DOHH2 (cell line): ENCODE measurements around the gene WASL.

ENCODE experiments used
- H3F3A ChIP-seq: fragments of 200-600 bp; sonication (generic), shearing (Covaris generic); 2 replicates; pipeline ENCODE4 v1.6.0; 2016; ENCODE audit warnings: antibody characterized with exemption, mild to moderate bottlenecking; ENCODE audit not compliant: control insufficient read depth, insufficient read depth
- H3K27ac ChIP-seq: fragments of 200-600 bp; sonication (generic); 2 replicates; pipeline ENCODE4 v1.5.1; 2014; ENCODE audit warnings: low read depth, mild to moderate bottlenecking, low read length, moderate library complexity
- H3K27me3 ChIP-seq: fragments of 200-600 bp; sonication (generic); 2 replicates; pipeline ENCODE4 v1.6.1; 2014; ENCODE audit warnings: mild to moderate bottlenecking, low read length, mixed read lengths; ENCODE audit not compliant: control insufficient read depth
- H3K36me3 ChIP-seq: fragments of 200-600 bp; sonication (generic); 2 replicates; pipeline ENCODE4 v1.6.1; 2014; ENCODE audit warnings: mild to moderate bottlenecking, low read length, moderate library complexity, mixed read lengths; ENCODE audit not compliant: control insufficient read depth
- H3K4me1 ChIP-seq: fragments of 200-600 bp; sonication (generic); 2 replicates; pipeline ENCODE4 v1.6.1; 2014; ENCODE audit warnings: mild to moderate bottlenecking, low read length, mixed read lengths; ENCODE audit not compliant: control insufficient read depth
- H3K4me2 ChIP-seq: fragments of 200-600 bp; sonication (generic); 2 replicates; pipeline ENCODE4 v1.6.0; 2014; ENCODE audit warnings: mild to moderate bottlenecking, low read length, moderate library complexity
- H3K4me3 ChIP-seq: fragments of 200-600 bp; sonication (generic); 2 replicates; pipeline ENCODE4 v1.5.1; 2014; ENCODE audit warnings: mild to moderate bottlenecking, low read length, mixed read lengths
- H3K79me2 ChIP-seq: fragments of 200-600 bp; sonication (generic); 2 replicates; pipeline ENCODE4 v1.6.1; 2014; ENCODE audit warnings: mild to moderate bottlenecking, low read length, mixed read lengths; ENCODE audit not compliant: control insufficient read depth
- H3K9me2 ChIP-seq: fragments of 200-600 bp; sonication (generic); replicated peaks from 2 replicates; pipeline ENCODE4 v1.6.1; 2014; ENCODE audit warnings: mild to moderate bottlenecking, low read length, mixed read lengths; ENCODE audit not compliant: control insufficient read depth
- H3K9me3 ChIP-seq: fragments of 200-600 bp; sonication (generic); 2 replicates; pipeline ENCODE4 v1.6.1; 2014; ENCODE audit warnings: antibody characterized with exemption, low read length, mixed read lengths; ENCODE audit not compliant: control insufficient read depth, insufficient read depth
- H4K20me1 ChIP-seq: fragments of 200-600 bp; sonication (generic); 2 replicates; pipeline ENCODE4 v1.6.0; 2014; ENCODE audit warnings: low read depth, mild to moderate bottlenecking, antibody characterized with exemption, low read length, moderate library complexity; ENCODE audit not compliant: control insufficient read depth, insufficient read depth
- CTCF ChIP-seq: fragments of 200-600 bp; sonication (generic); IDR thresholded peaks from one replicate; pipeline ENCODE4 v1.5.1; 2014; ENCODE audit warnings: antibody characterized with exemption, mild to moderate bottlenecking, low read depth, low read length; ENCODE audit not compliant: poor library complexity, severe bottlenecking
- EZH2phosphoT487 ChIP-seq: fragments of 200-600 bp; sonication (generic); IDR thresholded peaks from 2 replicates; pipeline ENCODE4 v1.6.1; 2017; ENCODE audit warnings: borderline replicate concordance, mild to moderate bottlenecking, antibody characterized with exemption, low read length, moderate library complexity, mixed read lengths

WASL gene

DNA sequence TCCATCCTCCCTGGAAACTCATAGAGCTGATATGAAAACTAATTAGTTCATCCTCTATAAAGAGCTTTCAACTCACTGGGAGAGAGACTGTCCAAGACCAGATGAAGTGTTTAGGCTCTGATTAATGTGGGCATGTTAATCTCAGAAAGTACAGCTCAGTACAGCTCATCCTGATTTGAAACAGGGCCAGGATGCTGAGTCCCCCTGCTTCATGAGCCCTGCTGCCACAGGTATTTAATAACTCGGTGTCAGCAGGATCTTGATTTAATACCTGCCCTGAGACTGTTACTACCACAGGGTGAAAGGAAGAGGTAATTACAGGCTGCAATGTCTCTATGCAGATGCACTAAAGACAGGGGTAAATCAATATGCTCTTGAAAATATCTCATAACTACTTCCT is 82.3 kb downstream of the WASL start:
- H3K4me3 ChIP-seq: no peak overlapping the region

DNA sequence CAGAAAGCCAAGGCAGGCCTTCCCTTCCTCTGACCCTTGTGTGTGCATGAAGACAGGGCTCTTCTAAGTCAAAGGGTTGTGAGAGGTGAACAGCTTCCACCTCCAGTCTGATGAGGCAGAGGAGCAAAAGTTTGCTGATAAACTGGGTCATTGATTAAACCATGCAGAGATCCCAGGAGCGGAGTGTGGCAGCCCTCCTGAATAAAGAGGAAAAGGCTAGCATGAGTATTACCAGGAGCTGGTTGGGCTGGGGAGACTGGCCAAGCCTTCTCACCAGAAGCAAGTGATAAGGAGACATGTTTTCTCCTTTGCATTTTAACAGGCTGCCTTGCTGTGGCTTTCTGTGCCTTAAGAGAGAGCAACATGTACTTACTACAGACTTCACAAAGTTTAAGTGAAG is 82.9 kb downstream of the WASL start:
- H3K27ac ChIP-seq: no peak overlapping the region
- no peaks in the 10 kb centered on the region for H3K9me3 ChIP-seq
- H3K4me3 ChIP-seq: no peak overlapping the region
- no peaks in the 10 kb centered on the region for H3K9me2 ChIP-seq
- H3K4me2 ChIP-seq: no peak overlapping the region
- H3F3A ChIP-seq: no peaks in the 10 kb centered on the region
- TF ChIP-seq CTCF: no peak
- TF ChIP-seq EZH2phosphoT487: no peak
- no peaks in the 10 kb centered on the region for H3K4me1 ChIP-seq
- H3K27me3 ChIP-seq: peaks cover 7% of the 10 kb centered on the region; the same call in 1 of the 2 replicates
- no peaks in the 10 kb centered on the region for H3K36me3 ChIP-seq
- H4K20me1 ChIP-seq: no peaks in the 10 kb centered on the region; the same call in 1 of the 2 replicates
- no peaks in the 10 kb centered on the region for H3K79me2 ChIP-seq

More for the DNA sequence above, 82.3 kb downstream of the WASL start:
- H3K4me2 ChIP-seq: no peak overlapping the region
- H3K4me1 ChIP-seq: no peaks in the 10 kb centered on the region
- no peak overlapping the region for H3K27ac ChIP-seq
- TF ChIP-seq CTCF: no peak
- TF ChIP-seq EZH2phosphoT487: no peak
- H3K79me2 ChIP-seq: no peaks in the 10 kb centered on the region
- no peaks in the 10 kb centered on the region for H3F3A ChIP-seq
- H3K9me3 ChIP-seq: no peaks in the 10 kb centered on the region
- no peaks in the 10 kb centered on the region for H3K9me2 ChIP-seq
- peaks cover 7% of the 10 kb centered on the region; the same call in 1 of the 2 replicates for H3K27me3 ChIP-seq
- no peaks in the 10 kb centered on the region for H3K36me3 ChIP-seq
- no peaks in the 10 kb centered on the region; the same call in 1 of the 2 replicates for H4K20me1 ChIP-seq

- Histone ChIP-seq H3K9me2 (no peaks in the 10 kb centered on the region), H3K27ac (no peak overlapping the region), H3K4me1 (no peaks in the 10 kb centered on the region), H4K20me1 (no peaks in the 10 kb centered on the region; the same call in 1 of the 2 replicates), H3K79me2 (no peaks in the 10 kb centered on the region), H3K9me3 (no peaks in the 10 kb centered on the region), H3K27me3 (peaks cover 7% of the 10 kb centered on the region; the same call in 1 of the 2 replicates), H3F3A (no peaks in the 10 kb centered on the region), H3K4me2 (no peak overlapping the region), H3K36me3 (no peaks in the 10 kb centered on the region), H3K4me3 (no peak overlapping the region)
- TF ChIP-seq CTCF (no peak), EZH2phosphoT487 (no peak)
These were observed 83.6 kb downstream of the WASL start for GRCh38 chr7:123665157-123665556.
